GM12878 (cell line): ENCODE data around the gene ST3GAL5.

Experiments
- CTCF ChIP-seq, 3 experiments: IDR thresholded peaks in 2 of 3; conservative IDR thresholded peaks in 1 of 3; 2 replicates each; pipeline ENCODE4 v1.5.1; 2011; ENCODE audit warnings: low read depth in 3 of 3, low read length in 3 of 3, mild to moderate bottlenecking in 3 of 3, control low read depth in 2 of 3, moderate library complexity in 2 of 3, inconsistent platforms in 1 of 3, mixed read lengths in 1 of 3; ENCODE audit not compliant: control insufficient read depth in 2 of 3, insufficient read depth in 1 of 3; ENCODE audit errors: extremely low read depth in 1 of 3
- MAX ChIP-seq: IDR thresholded peaks from 2 replicates; pipeline ENCODE4 v1.6.1; 2012; ENCODE audit warnings: low read depth, low read length, improper control_type of control experiment
- MTA3 ChIP-seq: IDR thresholded peaks from 2 replicates; pipeline ENCODE4 v1.6.1; 2012; ENCODE audit warnings: low read length, inconsistent platforms, borderline replicate concordance
- NFYB ChIP-seq: IDR thresholded peaks from 2 replicates; pipeline ENCODE4 v1.6.1; 2011; ENCODE audit warnings: low read depth, mild to moderate bottlenecking, low read length, improper control_type of control experiment, moderate library complexity; ENCODE audit not compliant: insufficient read depth
- PBX3 ChIP-seq: IDR thresholded peaks from 2 replicates; pipeline ENCODE4 v1.6.1; 2011; ENCODE audit warnings: mild to moderate bottlenecking, low read depth, low read length, moderate library complexity; ENCODE audit not compliant: insufficient replicate concordance
- RAD21 ChIP-seq: IDR thresholded peaks from 2 replicates; pipeline ENCODE4 v1.6.1; 2011; ENCODE audit warnings: mild to moderate bottlenecking, low read depth, low read length, moderate library complexity; ENCODE audit not compliant: insufficient read depth
- TAF1 ChIP-seq: IDR thresholded peaks from 2 replicates; pipeline ENCODE4 v1.6.1; 2011; ENCODE audit warnings: mild to moderate bottlenecking, low read depth, low read length, borderline replicate concordance
- WRNIP1 ChIP-seq: IDR thresholded peaks from 2 replicates; pipeline ENCODE4 v1.6.1; 2011; ENCODE audit warnings: low read depth, low read length, improper control_type of control experiment, borderline replicate concordance

GRCh38 chr2:85803704-85804425, 84.9 kb downstream of the ST3GAL5 start:
- no peak for TF ChIP-seq TAF1
- TF ChIP-seq MAX = no peak
- TF ChIP-seq NFYB = no peak
- TF ChIP-seq RAD21 = no peak
- TF ChIP-seq CTCF (IDR thresholded peaks at IDR 0.05 in 2 of 3, conservative IDR thresholded peaks at IDR 0.05 in 1 of 3; ENCODE audit: control insufficient read depth in 2 of 3, extremely low read depth in 1 of 3, insufficient read depth in 1 of 3, low read depth in 3 of 3, low read length in 3 of 3) = no peak
- TF ChIP-seq MTA3 = no peak
- no peak for TF ChIP-seq PBX3
- TF ChIP-seq WRNIP1 = no peak
